Head of caudate nucleus (tissue), 42 donors: Measurements from ENCODE around the gene PRPF6.
A peak's percentile ranks its signal among the peaks of the same experiment; 100 is the strongest.

ENCODE experiments used
- DNase-seq, 42 donors: peaks; one replicate each; pipeline versions ENCODE4 v3.0.0 to v3.0.0-alpha.2; 2020 to 2021; ENCODE audit warnings: mixed read lengths in 7 of 42
- intact Hi-C: fragments of 100-400 bp; cut with DNase I; formaldehyde crosslinking; loops from one replicate; pipeline ENCODE4 v1.15.0; 2022

Gene PRPF6

DNA sequence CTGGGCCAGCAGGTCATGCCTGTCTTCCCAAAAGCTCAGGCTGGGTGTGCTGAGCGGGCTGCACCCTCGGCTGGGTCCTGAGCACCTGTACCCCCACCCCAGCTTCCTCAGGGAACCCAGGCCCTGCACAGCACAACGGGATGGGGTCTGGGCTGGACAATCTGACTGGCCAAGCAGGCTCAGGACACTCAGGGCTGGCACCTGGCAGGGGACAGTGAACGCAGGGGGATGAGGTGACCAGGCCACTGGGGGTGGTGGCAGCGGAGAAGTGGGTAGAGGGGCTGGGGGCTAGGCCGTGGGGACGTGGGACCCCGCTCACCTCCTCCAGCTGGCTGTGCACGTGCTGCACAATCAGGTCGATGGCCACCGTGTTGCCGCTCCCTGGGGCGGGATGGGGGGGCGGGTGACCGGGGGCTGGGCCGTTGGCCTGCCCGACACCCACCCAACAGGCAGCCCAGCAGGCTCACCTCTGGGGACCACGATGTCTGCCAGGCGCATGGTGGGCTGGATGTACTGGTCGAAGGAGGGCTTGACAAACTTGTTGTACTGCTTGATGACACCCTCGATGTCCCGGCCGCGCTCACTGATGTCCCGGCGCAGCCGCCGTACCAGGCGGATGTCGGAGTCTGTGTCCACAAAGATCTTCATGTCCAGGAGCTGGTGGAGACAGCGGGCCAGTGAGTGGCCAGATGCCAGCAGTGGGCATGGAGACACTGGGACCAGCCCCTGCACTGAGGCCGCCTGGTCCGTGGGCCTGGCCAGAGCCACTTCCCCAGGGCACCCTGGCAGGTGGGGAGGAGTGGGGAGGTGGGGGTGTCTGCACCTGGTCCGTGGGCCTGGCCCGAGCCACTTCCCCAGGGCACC lies 36.6 kb upstream of the PRPF6 start:
- intact Hi-C loops = no loop called here
- DNase-seq = peak in 1 of 42 donors; percentile 2

GRCh38 chr20:63945031-63945658 lies 35.8 kb upstream of the PRPF6 start:
- intact Hi-C loops = no loop called here
- DNase-seq = peak in 1 of 42 donors; percentile 2

DNA sequence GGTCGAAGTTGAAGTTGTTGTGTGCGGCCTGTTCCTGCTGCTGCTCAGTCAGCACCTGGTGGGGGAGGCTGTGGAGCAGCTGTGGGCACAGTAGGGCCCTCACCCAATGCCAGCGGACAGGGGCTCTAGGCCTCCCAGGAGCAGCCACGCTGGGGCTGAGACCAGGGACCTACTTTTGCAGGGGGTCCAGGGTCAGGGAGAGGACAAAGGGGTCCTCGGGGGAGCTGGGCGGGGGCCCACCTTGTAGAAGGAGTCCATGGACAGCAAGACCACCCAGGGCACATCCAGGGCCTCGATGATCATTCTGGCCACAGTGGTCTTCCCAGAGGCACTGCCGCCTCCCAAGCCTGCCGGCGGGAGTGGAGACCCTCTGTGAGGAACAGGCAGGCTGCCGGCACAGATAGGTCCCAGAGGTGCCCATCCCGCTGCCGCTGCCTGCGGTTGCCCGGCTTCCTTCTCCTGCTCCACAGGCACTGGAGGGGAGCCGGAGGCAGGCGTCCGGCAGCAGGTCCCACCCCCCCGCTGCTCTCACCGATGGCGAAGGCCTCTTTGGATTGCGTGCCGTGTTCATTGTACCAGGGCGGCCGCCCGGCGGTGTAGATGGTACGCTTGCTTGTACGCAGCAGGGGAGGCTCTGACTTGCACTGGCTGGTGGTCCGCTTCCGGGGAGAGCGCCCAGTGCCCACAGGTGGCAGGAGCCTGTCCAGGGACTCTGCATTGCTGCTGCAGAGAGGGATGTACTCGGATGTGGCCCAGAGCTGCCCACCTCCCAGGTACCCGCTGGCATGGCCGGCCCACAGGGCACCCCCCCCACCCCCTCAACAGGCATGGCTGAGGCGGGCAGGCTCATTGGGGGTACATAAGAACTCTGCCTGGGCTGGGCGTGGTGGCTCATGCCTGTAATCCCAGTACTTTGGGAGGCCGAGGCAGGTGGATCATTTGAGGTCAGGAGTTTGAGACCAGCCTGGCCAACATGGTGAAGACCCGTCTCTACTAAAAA lies 34.7 kb upstream of the PRPF6 start:
- intact Hi-C loops = no loop called here
- DNase-seq = peak in 1 of 42 donors; percentile 1

GRCh38 chr20:63946986-63947637 lies 33.8 kb upstream of the PRPF6 start:
- intact Hi-C loops = no loop called here
- peak in 2 of 42 donors; percentile 10 to 73 for DNase-seq

DNA sequence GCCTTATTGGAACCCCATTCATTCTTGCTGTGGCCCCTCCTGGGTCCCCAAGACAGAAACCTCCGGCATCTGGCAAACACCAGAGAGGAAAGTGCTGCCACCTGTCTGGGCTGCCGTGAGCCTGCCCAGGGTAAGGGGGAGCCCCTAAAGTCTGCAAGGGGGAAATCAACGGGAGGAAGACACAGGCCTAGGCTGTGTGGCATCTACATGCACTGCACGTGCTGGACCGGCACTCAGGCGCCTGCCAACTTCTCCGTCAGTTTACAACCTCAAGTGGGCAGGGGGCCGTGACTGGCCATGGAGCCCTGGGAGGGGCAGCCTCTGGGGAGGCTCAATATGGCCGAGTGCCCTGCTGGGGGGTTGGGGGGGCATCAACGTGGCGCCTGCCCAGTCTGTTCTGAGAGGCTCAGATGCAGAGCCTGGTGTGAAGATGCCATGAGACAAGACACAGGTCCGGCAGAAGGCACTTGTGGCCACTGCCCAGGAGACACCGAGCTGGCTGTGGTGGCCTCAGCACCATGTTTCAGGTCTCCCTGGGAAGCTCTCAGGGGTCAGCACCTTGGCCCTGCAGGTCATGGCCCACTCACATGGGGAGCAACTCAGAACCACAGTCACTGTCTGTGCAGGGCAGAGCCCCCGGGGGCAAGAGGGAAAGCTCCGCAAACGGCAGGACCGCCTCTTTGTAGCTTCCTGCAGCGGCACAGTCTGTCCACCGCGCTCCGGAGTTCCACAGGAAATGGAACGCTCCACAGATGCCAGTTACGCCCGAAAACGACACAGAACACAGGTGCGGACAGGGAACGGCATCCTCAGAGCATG lies 33.1 kb upstream of the PRPF6 start:
- intact Hi-C loops = no loop called here
- DNase-seq = peak in 21 of 42 donors; percentile 26 to 70 (median 51)

DNA sequence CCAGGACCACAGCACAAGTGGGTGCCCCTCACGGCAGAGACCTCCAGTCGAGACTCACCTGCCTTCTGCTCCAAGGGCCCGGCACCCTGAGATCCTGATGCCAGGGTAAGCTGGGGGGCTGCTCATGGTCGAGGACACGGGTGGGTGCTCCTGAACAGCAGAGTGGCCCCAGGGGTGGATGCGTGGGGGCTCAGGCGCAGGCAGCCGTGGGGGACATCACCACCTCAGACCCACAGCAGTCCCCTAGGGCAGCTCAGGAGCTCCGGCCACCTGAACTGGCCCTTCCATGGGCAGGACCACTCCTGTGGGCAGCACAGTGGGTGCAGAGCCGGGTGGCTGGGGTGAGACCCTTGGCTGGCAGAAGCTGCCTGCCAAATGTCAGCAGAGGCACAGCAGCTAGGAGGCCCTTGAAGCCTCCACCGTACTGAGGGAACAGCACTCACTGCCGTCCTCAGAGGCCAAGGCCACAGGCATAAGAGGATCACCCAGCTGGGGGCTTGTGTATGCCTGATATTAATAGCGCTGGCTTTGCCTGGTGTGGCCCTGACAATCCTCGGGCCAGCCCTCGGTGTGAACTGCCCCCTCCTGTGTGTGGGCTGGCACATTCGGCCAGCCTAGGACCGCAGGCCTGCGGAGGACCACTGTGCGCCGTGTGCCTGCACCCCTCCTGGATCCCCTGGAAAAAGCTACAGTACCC lies 30.1 kb upstream of the PRPF6 start:
- no peak for DNase-seq
- intact Hi-C loops = no loop called here

DNA sequence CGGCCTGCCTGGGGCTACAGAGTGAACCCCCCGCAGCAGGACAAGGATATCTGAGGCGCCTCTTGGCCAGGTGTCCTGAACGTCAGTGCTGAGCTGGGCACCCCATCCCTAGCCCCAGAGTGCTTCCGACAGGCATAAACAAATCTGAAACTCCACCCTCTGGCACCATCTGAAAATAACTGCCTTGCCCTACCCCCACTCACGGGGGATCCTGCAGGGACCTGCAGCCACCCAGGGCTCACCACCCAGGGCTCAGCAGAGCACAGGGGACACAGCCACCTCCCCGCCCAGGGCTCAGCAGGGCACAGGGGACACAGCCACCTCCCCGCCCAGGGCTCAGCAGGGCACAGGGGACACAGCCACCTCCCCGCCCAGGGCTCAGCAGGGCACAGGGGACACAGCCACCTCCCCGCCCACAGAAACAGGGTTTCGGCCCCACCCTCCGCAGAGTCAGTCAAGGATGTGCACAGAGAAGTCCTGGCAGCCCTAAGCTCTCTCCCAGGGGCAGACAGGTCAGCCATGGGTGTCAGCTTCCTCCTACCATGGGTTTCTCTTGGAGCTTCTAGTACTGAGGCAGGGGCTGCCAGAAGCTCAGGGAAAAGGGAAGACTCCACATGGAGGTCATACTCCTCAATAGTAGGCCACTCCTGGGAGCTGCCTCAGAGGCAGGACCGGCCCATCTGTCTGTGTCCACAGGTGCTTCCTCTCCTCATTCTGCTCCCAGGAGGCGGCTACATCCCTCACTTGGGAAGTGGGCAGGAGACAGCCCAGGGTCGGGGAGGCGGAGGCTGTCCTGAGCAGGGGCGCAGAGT lies 29.3 kb upstream of the PRPF6 start:
- DNase-seq = no peak
- intact Hi-C loops = no loop called here

DNA sequence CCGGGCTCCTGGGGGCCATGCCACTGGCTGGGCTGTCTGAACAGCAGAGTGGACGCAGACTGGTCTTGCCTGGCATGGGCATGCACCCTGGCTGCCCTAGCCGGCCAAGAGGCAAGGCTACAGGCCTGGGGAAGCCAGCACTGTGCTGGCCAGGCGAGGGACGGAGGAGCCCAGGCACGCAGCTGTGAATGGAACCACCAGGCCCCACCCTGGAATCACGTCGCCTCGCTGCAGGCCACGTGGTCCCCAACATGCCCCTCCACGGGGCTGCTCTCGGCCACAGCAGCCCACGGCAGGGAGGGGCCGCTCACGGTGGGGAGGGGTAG lies 28.8 kb upstream of the PRPF6 start:
- intact Hi-C loops = no loop called here
- no peak for DNase-seq

- DNase-seq = no peak
- intact Hi-C loops = no loop called here
Observed at GRCh38 chr20:63952769-63953168, 28.2 kb upstream of the PRPF6 start.

DNA sequence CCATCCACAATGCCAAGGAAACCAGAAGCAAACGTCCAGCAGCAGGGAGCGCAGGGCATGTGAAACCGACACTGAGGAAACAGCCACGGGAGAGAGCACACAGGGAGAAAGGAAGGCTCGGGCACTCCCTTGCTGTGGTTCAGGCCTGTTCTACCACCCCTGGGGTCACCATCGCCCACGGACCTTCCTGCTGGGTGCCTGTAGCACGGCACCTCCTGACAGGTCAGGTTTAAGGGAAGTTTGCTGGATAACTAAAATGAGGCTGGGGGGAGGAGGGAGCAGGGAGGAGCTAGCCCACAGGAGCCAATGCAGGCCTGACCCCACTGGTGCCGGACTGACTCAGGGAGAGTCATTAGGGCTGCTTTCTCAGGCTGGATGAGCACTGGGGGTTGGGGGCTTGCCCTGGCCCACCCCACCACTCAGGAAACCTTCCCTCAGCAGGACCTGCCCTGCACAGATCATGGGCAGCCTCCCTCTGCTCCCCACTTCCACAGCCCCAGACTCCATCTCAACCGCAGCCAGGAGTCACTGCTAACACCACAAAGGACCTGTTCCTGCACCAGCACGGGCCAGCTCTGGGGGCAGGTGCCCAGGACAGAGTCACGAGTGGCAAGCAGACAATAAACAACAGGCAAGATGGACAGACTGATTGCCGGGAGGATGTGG lies 27.0 kb upstream of the PRPF6 start:
- no peak for DNase-seq
- intact Hi-C loops = no loop called here

DNA sequence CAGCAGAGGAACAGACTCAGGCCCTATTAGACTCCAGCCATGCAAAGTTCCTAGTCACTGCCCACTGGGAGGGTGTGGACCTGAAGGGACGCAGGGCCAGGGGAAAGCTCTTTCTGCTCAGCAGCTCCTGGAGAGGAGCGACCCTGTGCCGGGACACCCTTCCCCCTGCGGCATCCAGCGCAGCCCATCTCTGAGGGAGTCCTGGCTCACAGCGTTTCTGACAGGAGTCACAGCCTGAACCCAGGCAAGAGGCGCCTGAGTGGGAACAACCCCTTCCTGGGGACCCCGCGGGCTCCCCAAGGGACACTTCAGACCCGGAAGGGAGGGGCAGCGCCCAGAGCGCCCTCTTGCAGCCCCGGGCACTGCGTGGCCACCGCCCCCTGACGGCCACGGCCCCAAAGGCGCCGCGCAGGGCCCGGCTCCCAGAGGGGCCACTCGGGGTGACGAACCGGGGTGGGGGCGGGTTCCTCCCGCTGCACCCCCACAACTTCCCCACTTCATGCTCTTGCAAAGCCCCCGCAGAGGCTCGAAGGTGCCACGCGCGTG lies 25.6 kb upstream of the PRPF6 start:
- intact Hi-C loops = loop anchor here (5.0 kb wide), 1 partner anchor 107 kb away; the partner anchor contains the start of gene TCEA2
- peak in 28 of 42 donors; percentile 32 to 80 (median 53) for DNase-seq

GRCh38 chr20:63955827-63956663 lies 24.9 kb upstream of the PRPF6 start, which contains the start of gene UCKL1:
Gene UCKL1 (minus strand): TSS chr20:63956416. CDS start chr20:63956372, 44 bp downstream.
- intact Hi-C loops = loop anchor here (5.0 kb wide), 1 partner anchor 106 kb away; the partner anchor contains the start of gene TCEA2

GRCh38 chr20:63956664-63957003 lies 24.3 kb upstream of the PRPF6 start:
- DNase-seq = no peak
- intact Hi-C loops = loop anchor here (5.0 kb wide), 1 partner anchor 106 kb away; the partner anchor contains the start of gene TCEA2

More at GRCh38 chr20:63955827-63956663, 24.9 kb upstream of the PRPF6 start, which contains the start of gene UCKL1:
- DNase-seq = peak; percentile 80 to 96 (median 91)

DNA sequence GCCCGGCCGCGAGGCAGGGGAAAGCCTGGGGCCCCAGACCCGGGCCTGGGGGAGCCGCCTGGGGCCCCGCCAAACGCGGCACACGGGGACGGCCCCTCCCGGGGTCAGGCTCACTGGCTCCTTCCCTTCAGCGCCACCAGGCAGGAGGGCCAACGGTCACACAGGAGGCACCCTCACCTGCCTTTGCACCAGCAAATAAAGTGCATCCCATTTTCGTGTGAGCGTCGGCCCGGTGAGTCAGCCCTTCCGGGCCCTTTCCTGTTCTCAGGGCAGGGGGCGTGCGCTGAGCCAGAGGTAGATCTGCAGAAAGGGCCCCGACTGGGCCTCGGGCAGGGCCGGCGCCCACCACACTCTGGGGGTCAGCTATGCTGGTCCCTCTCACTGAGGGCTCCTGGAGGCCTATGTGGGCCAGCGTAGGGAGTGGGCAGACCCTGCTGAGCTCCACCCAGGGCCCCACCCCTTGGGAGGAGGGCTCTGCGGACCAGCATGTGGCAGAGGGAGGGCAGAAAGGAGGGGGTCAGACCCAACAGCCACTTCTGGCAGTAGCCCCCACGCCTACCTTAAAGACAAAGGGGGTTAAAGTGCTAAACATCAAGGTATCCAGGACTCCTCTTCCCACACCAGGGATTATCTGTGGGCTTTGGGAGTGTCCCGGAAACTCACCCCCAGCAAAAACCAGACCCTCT lies 23.8 kb upstream of the PRPF6 start:
- intact Hi-C loops = loop anchor here (5.0 kb wide), 1 partner anchor 105 kb away; the partner anchor contains the start of gene TCEA2
- DNase-seq = peak in 37 of 42 donors; percentile 36 to 81 (median 63)
